A549 (cell line): ENCODE results near the gene LYG2. TPM values are rescaled to one million over a fixed set of nuclear protein-coding genes. Genes with fewer than 3 reads are reported as not detected.
"Not testable (repeated sequence)": the region's sequence is repeated elsewhere in the genome, so short reads cannot be mapped to it uniquely, and the experiment has no call there.

Experiments used
- ATAC-seq, 2 experiments: fragments of 200-7000 bp in 1 of 2; fragments of >200 bp in 1 of 2; cut with Nextera tagmentation in 1 of 2; cut with Tn5 transposase in 1 of 2; 3 replicates each; pipeline versions ENCODE4 v1.8.0 to v1.9.1; 2018 to 2020; ENCODE audit warnings: mild to moderate bottlenecking in 1 of 2, moderate library complexity in 1 of 2
- CTCF ChIA-PET: fragments of 300-600 bp; sonication (Branson Sonifier 250); formaldehyde crosslinking; extraction: SDS; loops from one replicate; lab custom pipeline; 2021; ENCODE audit warnings: antibody characterized with exemption, inconsistent platforms; lab: Yijun Ruan, JAX
- POLR2A ChIA-PET: fragments of 350-600 bp; formaldehyde crosslinking; extraction: SDS; loops from one replicate; lab custom pipeline; 2021; ENCODE audit warnings: antibody characterized with exemption, inconsistent platforms; lab: Yijun Ruan, JAX
- DNase-seq, 2 experiments: peaks; one replicate each; pipeline versions ENCODE4 v3.0.0 to v3.0.0-alpha.2; 2011 to 2016; ENCODE audit warnings: low read depth in 1 of 2, low spot score in 1 of 2
- FAIRE-seq: peaks from 2 replicates; lab custom pipeline; 2011; peaks lifted over from hg19 to GRCh38; lab: Jason Lieb, UNC
- H3K27ac ChIP-seq, 2 experiments: fragments of >200 bp; sonication (Bioruptor Twin); formaldehyde crosslinking; 3 replicates each; pipeline ENCODE4 v1.5.1; 2016 to 2017
- H3K4me1 ChIP-seq: fragments of >200 bp; sonication (Bioruptor Twin); formaldehyde crosslinking; 3 replicates; pipeline ENCODE4 v1.6.1; 2016
- H3K4me2 ChIP-seq: fragments of >200 bp; sonication (Bioruptor Twin); formaldehyde crosslinking; 3 replicates; pipeline ENCODE4 v1.6.1; 2016
- H3K4me3 ChIP-seq: fragments of >200 bp; sonication (Bioruptor Twin); formaldehyde crosslinking; 3 replicates; pipeline ENCODE4 v1.5.1; 2016
- H3K9me3 ChIP-seq: fragments of >200 bp; sonication (Bioruptor Twin); formaldehyde crosslinking; 3 replicates; pipeline ENCODE4 v1.6.1; 2016
- CHD2 ChIP-seq: fragments of 150-350 bp; IDR thresholded peaks from 2 replicates; pipeline ENCODE4 v1.6.1; 2014; ENCODE audit warnings: low read length; ENCODE audit not compliant: partially characterized antibody
- CHD4 ChIP-seq: fragments of 200-600 bp; sonication (generic); IDR thresholded peaks from 2 replicates; pipeline ENCODE4 v1.6.1; 2016; ENCODE audit warnings: antibody characterized with exemption, mild to moderate bottlenecking, borderline replicate concordance
- CTCF ChIP-seq: fragments of >200 bp; sonication (Bioruptor Twin); formaldehyde crosslinking; IDR thresholded peaks from 3 replicates; pipeline ENCODE4 v1.5.1; 2016
- FOXS1 ChIP-seq: fragments of 250-450 bp; sonication (Bioruptor Pico); IDR thresholded peaks from 2 replicates; pipeline ENCODE4 v1.5.0; 2020; ENCODE audit warnings: mild to moderate bottlenecking, moderate library complexity
- HOXB5 ChIP-seq: fragments of 250-450 bp; sonication (Bioruptor Pico); IDR thresholded peaks from 2 replicates; pipeline ENCODE4 v1.5.0; 2020; ENCODE audit warnings: mild to moderate bottlenecking, moderate library complexity
- MYC ChIP-seq: IDR thresholded peaks from 2 replicates; pipeline ENCODE4 v1.6.1; 2012; ENCODE audit warnings: mild to moderate bottlenecking, inconsistent platforms, low read length, improper control_type of control experiment, borderline replicate concordance
- NFE2L2 ChIP-seq: fragments of 150-350 bp; conservative IDR thresholded peaks from 2 replicates; pipeline ENCODE4 v1.6.1; 2014; ENCODE audit warnings: low read length
- NR3C1 ChIP-seq: fragments of >200 bp; sonication (Bioruptor Twin); formaldehyde crosslinking; IDR thresholded peaks from 3 replicates; pipeline ENCODE4 v1.6.1; 2017
- POLR2AphosphoS2 ChIP-seq: conservative IDR thresholded peaks from 2 replicates; pipeline ENCODE4 v1.6.1; 2012; ENCODE audit warnings: low read length, improper control_type of control experiment, inconsistent platforms
- RCOR1 ChIP-seq: fragments of 150-350 bp; IDR thresholded peaks from 2 replicates; pipeline ENCODE4 v1.6.1; 2014; ENCODE audit warnings: antibody characterized with exemption, low read length, low read depth
- SMC3 ChIP-seq: fragments of >200 bp; sonication (Bioruptor Twin); formaldehyde crosslinking; IDR thresholded peaks from 3 replicates; pipeline ENCODE4 v1.6.1; 2018; ENCODE audit warnings: inconsistent platforms
- WGBS: methylation state at CpG from one replicate; pipeline ENCODE4 v1.1.6; 2017; ENCODE audit errors: missing lambda C conversion rate; 5-methylcytosine and 5-hydroxymethylcytosine counted together
- polyA plus RNA-seq, 4 experiments: library from polyadenylated mRNA; depleted of rRNA in 3 of 4; stranded (reverse); fragments of >200 nt; fragmentation: RNase III in 1 of 4; extraction: RNeasy Plus Mini Kit Qiagen cat#74134 plus additional on column Dnase treatment in 1 of 4; gene quantifications; 2 replicates in 3 of 4; 3 replicates in 1 of 4; pipeline ENCODE4 v1.2.3, GENCODE V29; 2011 to 2017
- small RNA-seq, 6 experiments: library from RNA; depleted of rRNA; stranded (forward); fragments of <200 nt; gene quantifications; one replicate each; pipeline ENCODE3, GENCODE V24; 2012

The LYG2 gene
- polyA plus RNA-seq, 2 of the 4 experiments (the other 2 are of a cell fraction): not detected

- TF ChIP-seq POLR2AphosphoS2: no peak
- TF ChIP-seq SMC3: no peak
Observed at GRCh38 chr2:99201959-99202678, 53.3 kb downstream of the LYG2 start (continued).

- Histone ChIP-seq H3K4me1 (peaks cover 2% of the 10 kb centered on the region; the same call in 1 of the 3 replicates), H3K27ac (no peak overlapping the region)
- no peak for TF ChIP-seq FOXS1 (CRISPR knock-in tag)
- TF ChIP-seq CHD2: no peak
- no peak for TF ChIP-seq HOXB5 (CRISPR knock-in tag)
- no peak for TF ChIP-seq RCOR1
- TF ChIP-seq CTCF: no peak
- TF ChIP-seq NR3C1: no peak
- TF ChIP-seq, all 56 proteins: peak for 0
- CTCF ChIA-PET: interaction anchor here (0.5 to 1.0 kb wide), 3 partner anchors 9 to 363 kb away, joined by 3 to 4 read pairs (median 3); partner anchors contain the start of genes EIF5B and TXNDC9
- FAIRE-seq (no peak), ATAC-seq (no peak; a peak in 1 of 6 replicates), DNase-seq (no peak)
- no peak overlapping the region for H3K4me2 ChIP-seq
- WGBS: 92% methylated on average over 6 of the region's 7 CpGs
- H3K9me3 ChIP-seq: no peaks in the 10 kb centered on the region
- H3K4me3 ChIP-seq: no peak overlapping the region
- POLR2A ChIA-PET: interaction anchor here (0.5 kb wide), 1 partner anchor 62 kb away, joined by 4 read pairs; no protein-coding TSS in a partner anchor
Observed at GRCh38 chr2:99200076-99200800, 55.2 kb downstream of the LYG2 start.

- Histone ChIP-seq H3K27ac (no peak overlapping the region), H3K4me3 (no peak overlapping the region), H3K4me2 (no peak overlapping the region), H3K4me1 (no peaks in the 10 kb centered on the region), H3K9me3 (no peaks in the 10 kb centered on the region)
- CTCF ChIA-PET: no interaction called here
- DNase-seq: no peak
- POLR2A ChIA-PET: no interaction called here
- WGBS: 84% methylated on average over 6 of the region's 6 CpGs
- TF ChIP-seq MYC (no peak), NFE2L2 (no peak), POLR2AphosphoS2 (no peak)
- no peak for FAIRE-seq
- no peak for ATAC-seq
Observed at GRCh38 chr2:99198103-99198841, 57.2 kb downstream of the LYG2 start.

- H3K4me2 ChIP-seq, DNase-seq, H3K27ac ChIP-seq, H3K4me3 ChIP-seq, H3K4me1 ChIP-seq, ATAC-seq, CTCF ChIA-PET, POLR2A ChIA-PET, H3K9me3 ChIP-seq, FAIRE-seq: not testable (repeated sequence)
- WGBS: 93% methylated on average over 4 of the region's 4 CpGs
- 0 out of 2 replicates have a peak, but pooled peaks have one; percentile 42 for TF ChIP-seq CHD4
Observed at GRCh38 chr2:99192364-99192763, 63.1 kb downstream of the LYG2 start.

Small RNA genes within 50 kb of the gene (small RNA-seq; reads per million reads assigned to genes)
- gene AC092587.1: 0 reads per million in 6 experiments

Other genes with a start within 250 kb of the LYG2 start
- gene C2orf15, start 114.0 kb downstream of the LYG2 start, polyA plus RNA-seq (2011; rRNA removed): 1.2 and 1.6 TPM in 2 replicates
- gene C2orf15, start 114.0 kb downstream of the LYG2 start, polyA plus RNA-seq (2017; fragmentation: RNase III; extraction: RNeasy Plus Mini Kit Qiagen cat#74134 plus additional on column Dnase treatment): 0.80 to 1.4 TPM (median 1.3 TPM) in 3 replicates
- 3.7 and 4.3 TPM in 2 replicates for gene TSGA10, start 100.7 kb downstream of the LYG2 start, polyA plus RNA-seq (2011; rRNA removed)
- gene TSGA10, start 100.7 kb downstream of the LYG2 start, polyA plus RNA-seq (2017; fragmentation: RNase III; extraction: RNeasy Plus Mini Kit Qiagen cat#74134 plus additional on column Dnase treatment): 4.2 to 4.8 TPM (median 4.5 TPM) in 3 replicates
- 10.0 and 10.9 TPM in 2 replicates for gene LIPT1, start 100.7 kb downstream of the LYG2 start, polyA plus RNA-seq (2011; rRNA removed)
- gene LIPT1, start 100.7 kb downstream of the LYG2 start, polyA plus RNA-seq (2017; fragmentation: RNase III; extraction: RNeasy Plus Mini Kit Qiagen cat#74134 plus additional on column Dnase treatment): 4.1 to 4.8 TPM (median 4.2 TPM) in 3 replicates
- 17.8 and 33.7 TPM in 2 replicates for gene MITD1, start 74.6 kb downstream of the LYG2 start, polyA plus RNA-seq (2011; rRNA removed)
- 36.3 to 38.4 TPM (median 37.1 TPM) in 3 replicates for gene MITD1, start 74.6 kb downstream of the LYG2 start, polyA plus RNA-seq (2017; fragmentation: RNase III; extraction: RNeasy Plus Mini Kit Qiagen cat#74134 plus additional on column Dnase treatment)
- 36.1 and 43.5 TPM in 2 replicates for gene MRPL30, start 74.5 kb downstream of the LYG2 start, polyA plus RNA-seq (2011; rRNA removed)
- 37.9 to 49.3 TPM (median 40.0 TPM) in 3 replicates for gene MRPL30, start 74.5 kb downstream of the LYG2 start, polyA plus RNA-seq (2017; fragmentation: RNase III; extraction: RNeasy Plus Mini Kit Qiagen cat#74134 plus additional on column Dnase treatment)
- 4.0 and 4.3 TPM in 2 replicates for gene LYG1, start 45.5 kb upstream of the LYG2 start, polyA plus RNA-seq (2011; rRNA removed)
- 2.4 to 3.2 TPM (median 2.9 TPM) in 3 replicates for gene LYG1, start 45.5 kb upstream of the LYG2 start, polyA plus RNA-seq (2017; fragmentation: RNase III; extraction: RNeasy Plus Mini Kit Qiagen cat#74134 plus additional on column Dnase treatment)
- 53.3 and 65.6 TPM in 2 replicates for gene TXNDC9, start 80.7 kb upstream of the LYG2 start, polyA plus RNA-seq (2011; rRNA removed)
- 36.7 to 37.2 TPM (median 36.7 TPM) in 3 replicates for gene TXNDC9, start 80.7 kb upstream of the LYG2 start, polyA plus RNA-seq (2017; fragmentation: RNase III; extraction: RNeasy Plus Mini Kit Qiagen cat#74134 plus additional on column Dnase treatment)
- gene EIF5B, start 81.7 kb upstream of the LYG2 start, polyA plus RNA-seq (2011; rRNA removed): 25.0 and 52.9 TPM in 2 replicates
- gene EIF5B, start 81.7 kb upstream of the LYG2 start, polyA plus RNA-seq (2017; fragmentation: RNase III; extraction: RNeasy Plus Mini Kit Qiagen cat#74134 plus additional on column Dnase treatment): 75.4 to 81.5 TPM (median 75.7 TPM) in 3 replicates
- gene REV1, start 234.4 kb upstream of the LYG2 start, polyA plus RNA-seq (2011; rRNA removed): 36.0 and 36.2 TPM in 2 replicates
- gene REV1, start 234.4 kb upstream of the LYG2 start, polyA plus RNA-seq (2017; fragmentation: RNase III; extraction: RNeasy Plus Mini Kit Qiagen cat#74134 plus additional on column Dnase treatment): 12.8 to 13.4 TPM (median 13.3 TPM) in 3 replicates